Hepatocyte (in vitro differentiated cells): ENCODE results near the gene ALB. TPM values are rescaled to one million over a fixed set of nuclear protein-coding genes. Genes with fewer than 3 reads are reported as not detected.

ENCODE experiments used
- DNase-seq: peaks from one replicate; pipeline ENCODE4 v3.0.0-alpha.2; 2016; ENCODE audit warnings: low spot score
- H2AFZ ChIP-seq: fragments of 200-600 bp; sonication (generic); 2 replicates; pipeline ENCODE4 v1.6.0; 2016; ENCODE audit warnings: antibody characterized with exemption, mild to moderate bottlenecking
- H3K27ac ChIP-seq: fragments of 200-600 bp; sonication (generic); 2 replicates; pipeline ENCODE4 v1.5.1; 2016; ENCODE audit warnings: mild to moderate bottlenecking
- H3K27me3 ChIP-seq: fragments of 200-600 bp; sonication (generic); 2 replicates; pipeline ENCODE4 v1.6.1; 2016
- H3K36me3 ChIP-seq: fragments of 200-600 bp; sonication (generic); replicated peaks from 2 replicates; pipeline ENCODE4 v1.5.1; 2016; ENCODE audit warnings: low read depth; ENCODE audit not compliant: insufficient read depth
- H3K4me1 ChIP-seq: fragments of 200-600 bp; sonication (generic); 2 replicates; pipeline ENCODE4 v1.5.1; 2016; ENCODE audit warnings: mild to moderate bottlenecking, moderate library complexity; ENCODE audit not compliant: insufficient read depth
- H3K4me2 ChIP-seq: fragments of 200-600 bp; sonication (generic); 2 replicates; pipeline ENCODE4 v1.6.0; 2016
- H3K4me3 ChIP-seq: fragments of 200-600 bp; sonication (generic); 2 replicates; pipeline ENCODE4 v1.5.1; 2016; ENCODE audit warnings: mild to moderate bottlenecking
- H3K79me2 ChIP-seq: fragments of 200-600 bp; sonication (generic); 2 replicates; pipeline ENCODE4 v1.6.0; 2017; ENCODE audit warnings: mild to moderate bottlenecking
- H3K9me2 ChIP-seq: fragments of 200-600 bp; sonication (generic); replicated peaks from 2 replicates; pipeline ENCODE4 v1.6.0; 2017; ENCODE audit warnings: mild to moderate bottlenecking; ENCODE audit not compliant: insufficient read depth
- H3K9me3 ChIP-seq: fragments of 200-600 bp; sonication (generic); 2 replicates; pipeline ENCODE4 v1.5.1; 2016; ENCODE audit warnings: low read depth, mild to moderate bottlenecking
- H4K20me1 ChIP-seq: fragments of 200-600 bp; sonication (generic); 2 replicates; pipeline ENCODE4 v1.6.0; 2016; ENCODE audit warnings: mild to moderate bottlenecking; ENCODE audit not compliant: insufficient read depth, poor library complexity, severe bottlenecking
- EZH2 ChIP-seq: fragments of 200-600 bp; sonication (generic); IDR thresholded peaks from 2 replicates; pipeline ENCODE4 v1.6.1; 2016; ENCODE audit warnings: antibody characterized with exemption, mild to moderate bottlenecking, borderline replicate concordance
- EZH2phosphoT487 ChIP-seq: fragments of 200-600 bp; sonication (generic); IDR thresholded peaks from one replicate; pipeline ENCODE4 v1.6.1; 2018; ENCODE audit warnings: antibody characterized with exemption, mild to moderate bottlenecking, low read depth, moderate library complexity; ENCODE audit not compliant: unreplicated experiment, severe bottlenecking
- WGBS: methylation state at CpG from one replicate; pipeline ENCODE4 v1.1.6; 2016; ENCODE audit warnings: low lambda C conversion rate; ENCODE audit errors: missing lambda C conversion rate; 5-methylcytosine and 5-hydroxymethylcytosine counted together
- polyA plus RNA-seq: library from polyadenylated mRNA; unstranded; fragments of >200 nt; fragmentation: Nextera tagmentation; extraction: Ambion mirVana; gene quantifications from 2 replicates; pipeline ENCODE4 v1.2.1, GENCODE V29; 2016
- total RNA-seq: library from RNA; depleted of rRNA; stranded (reverse); fragments of >200 nt; gene quantifications from 2 replicates; pipeline ENCODE4 v1.2.3, GENCODE V29; 2014
- TF ChIP-seq, protein P1 (sequence below): fragments of 200-600 bp; sonication (generic); IDR thresholded peaks from 2 replicates; pipeline ENCODE4 v1.5.1; 2016; ENCODE audit warnings: antibody characterized with exemption, mild to moderate bottlenecking; ENCODE audit not compliant: poor library complexity

ALB gene
- total and polyA plus RNA-seq, 2 experiments from 2014 or later: 11,384 to 26,686 TPM

DNA sequence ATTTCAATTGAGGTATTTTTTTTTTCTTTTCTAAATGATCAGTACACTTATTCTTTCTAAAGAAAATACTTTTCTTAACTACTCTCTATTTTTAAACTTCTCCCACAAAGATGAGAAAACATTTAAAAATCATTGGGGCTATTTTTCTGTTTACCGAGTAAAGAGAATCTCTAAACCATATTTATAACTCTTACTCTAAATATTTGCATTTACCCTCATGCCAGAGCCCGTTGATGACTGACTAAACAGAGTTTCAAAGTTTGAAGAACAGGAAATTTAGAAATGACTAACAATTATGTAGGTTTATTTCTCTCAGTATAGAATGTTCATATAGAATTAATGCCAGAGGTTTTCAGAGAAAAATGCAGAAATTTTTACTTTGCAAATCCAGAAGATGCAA lies 2.7 kb upstream of the ALB start:
- no peak for DNase-seq
- Histone ChIP-seq H3K4me1 (peaks cover 12% of the 10 kb centered on the region), H2AFZ (no peak overlapping the region), H3K79me2 (no peaks in the 10 kb centered on the region), H3K9me3 (no peaks in the 10 kb centered on the region), H3K27me3 (no peaks in the 10 kb centered on the region), H3K4me3 (no peak overlapping the region), H3K4me2 (peak overlapping the region; percentile 47), H3K27ac (peak overlapping the region; percentile 43), H3K9me2 (no peaks in the 10 kb centered on the region), H3K36me3 (no peaks in the 10 kb centered on the region), H4K20me1 (no peaks in the 10 kb centered on the region)
- 51% methylated on average over 2 of the region's 2 CpGs for WGBS
- TF ChIP-seq, protein P1, sequence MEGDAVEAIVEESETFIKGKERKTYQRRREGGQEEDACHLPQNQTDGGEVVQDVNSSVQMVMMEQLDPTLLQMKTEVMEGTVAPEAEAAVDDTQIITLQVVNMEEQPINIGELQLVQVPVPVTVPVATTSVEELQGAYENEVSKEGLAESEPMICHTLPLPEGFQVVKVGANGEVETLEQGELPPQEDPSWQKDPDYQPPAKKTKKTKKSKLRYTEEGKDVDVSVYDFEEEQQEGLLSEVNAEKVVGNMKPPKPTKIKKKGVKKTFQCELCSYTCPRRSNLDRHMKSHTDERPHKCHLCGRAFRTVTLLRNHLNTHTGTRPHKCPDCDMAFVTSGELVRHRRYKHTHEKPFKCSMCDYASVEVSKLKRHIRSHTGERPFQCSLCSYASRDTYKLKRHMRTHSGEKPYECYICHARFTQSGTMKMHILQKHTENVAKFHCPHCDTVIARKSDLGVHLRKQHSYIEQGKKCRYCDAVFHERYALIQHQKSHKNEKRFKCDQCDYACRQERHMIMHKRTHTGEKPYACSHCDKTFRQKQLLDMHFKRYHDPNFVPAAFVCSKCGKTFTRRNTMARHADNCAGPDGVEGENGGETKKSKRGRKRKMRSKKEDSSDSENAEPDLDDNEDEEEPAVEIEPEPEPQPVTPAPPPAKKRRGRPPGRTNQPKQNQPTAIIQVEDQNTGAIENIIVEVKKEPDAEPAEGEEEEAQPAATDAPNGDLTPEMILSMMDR: no peak
- TF ChIP-seq EZH2phosphoT487 (no peak), EZH2 (no peak)

DNA sequence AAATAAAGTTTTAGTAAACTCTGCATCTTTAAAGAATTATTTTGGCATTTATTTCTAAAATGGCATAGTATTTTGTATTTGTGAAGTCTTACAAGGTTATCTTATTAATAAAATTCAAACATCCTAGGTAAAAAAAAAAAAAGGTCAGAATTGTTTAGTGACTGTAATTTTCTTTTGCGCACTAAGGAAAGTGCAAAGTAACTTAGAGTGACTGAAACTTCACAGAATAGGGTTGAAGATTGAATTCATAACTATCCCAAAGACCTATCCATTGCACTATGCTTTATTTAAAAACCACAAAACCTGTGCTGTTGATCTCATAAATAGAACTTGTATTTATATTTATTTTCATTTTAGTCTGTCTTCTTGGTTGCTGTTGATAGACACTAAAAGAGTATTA lies 370 bp downstream of the ALB start:
- DNase-seq: no peak
- no peaks in the 10 kb centered on the region for H3K9me2 ChIP-seq
- H3K27ac ChIP-seq: no peak overlapping the region
- TF ChIP-seq EZH2: no peak
- TF ChIP-seq, protein P1: no peak
- no peak for TF ChIP-seq EZH2phosphoT487
- no peaks in the 10 kb centered on the region for H3K4me1 ChIP-seq
- 91% methylated on average over 1 of the region's 1 CpG for WGBS
- H3K36me3 ChIP-seq: no peaks in the 10 kb centered on the region
- H3K4me3 ChIP-seq: no peak overlapping the region
- H3K79me2 ChIP-seq: no peaks in the 10 kb centered on the region
- H3K4me2 ChIP-seq: no peak overlapping the region
- no peak overlapping the region for H2AFZ ChIP-seq
- H4K20me1 ChIP-seq: no peaks in the 10 kb centered on the region
- H3K9me3 ChIP-seq: no peaks in the 10 kb centered on the region
- no peaks in the 10 kb centered on the region for H3K27me3 ChIP-seq

DNA sequence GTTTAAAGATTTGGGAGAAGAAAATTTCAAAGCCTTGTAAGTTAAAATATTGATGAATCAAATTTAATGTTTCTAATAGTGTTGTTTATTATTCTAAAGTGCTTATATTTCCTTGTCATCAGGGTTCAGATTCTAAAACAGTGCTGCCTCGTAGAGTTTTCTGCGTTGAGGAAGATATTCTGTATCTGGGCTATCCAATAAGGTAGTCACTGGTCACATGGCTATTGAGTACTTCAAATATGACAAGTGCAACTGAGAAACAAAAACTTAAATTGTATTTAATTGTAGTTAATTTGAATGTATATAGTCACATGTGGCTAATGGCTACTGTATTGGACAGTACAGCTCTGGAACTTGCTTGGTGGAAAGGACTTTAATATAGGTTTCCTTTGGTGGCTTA lies 1.1 kb downstream of the ALB start:
- H3K9me3 ChIP-seq: no peaks in the 10 kb centered on the region
- no peak overlapping the region for H3K4me3 ChIP-seq
- H4K20me1 ChIP-seq: no peaks in the 10 kb centered on the region
- TF ChIP-seq EZH2: no peak
- TF ChIP-seq, protein P1: no peak
- no peak for TF ChIP-seq EZH2phosphoT487
- no peaks in the 10 kb centered on the region for H3K36me3 ChIP-seq
- no peak overlapping the region for H3K4me2 ChIP-seq
- no peak for DNase-seq
- WGBS: 96% methylated on average over 2 of the region's 2 CpGs
- H3K79me2 ChIP-seq: no peaks in the 10 kb centered on the region
- H3K27ac ChIP-seq: no peak overlapping the region
- no peak overlapping the region for H2AFZ ChIP-seq
- no peaks in the 10 kb centered on the region for H3K27me3 ChIP-seq
- H3K4me1 ChIP-seq: peaks cover 3% of the 10 kb centered on the region
- H3K9me2 ChIP-seq: no peaks in the 10 kb centered on the region

DNA sequence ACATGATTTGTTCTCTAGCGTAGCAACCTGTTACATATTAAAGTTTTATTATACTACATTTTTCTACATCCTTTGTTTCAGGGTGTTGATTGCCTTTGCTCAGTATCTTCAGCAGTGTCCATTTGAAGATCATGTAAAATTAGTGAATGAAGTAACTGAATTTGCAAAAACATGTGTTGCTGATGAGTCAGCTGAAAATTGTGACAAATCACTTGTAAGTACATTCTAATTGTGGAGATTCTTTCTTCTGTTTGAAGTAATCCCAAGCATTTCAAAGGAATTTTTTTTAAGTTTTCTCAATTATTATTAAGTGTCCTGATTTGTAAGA lies 2.4 kb downstream of the ALB start:
- no peaks in the 10 kb centered on the region for H4K20me1 ChIP-seq
- no peak for DNase-seq
- no peaks in the 10 kb centered on the region for H3K36me3 ChIP-seq
- H3K9me3 ChIP-seq: no peaks in the 10 kb centered on the region
- H3K79me2 ChIP-seq: no peaks in the 10 kb centered on the region
- no peak overlapping the region for H3K27ac ChIP-seq
- no peaks in the 10 kb centered on the region for H3K27me3 ChIP-seq
- no peak overlapping the region for H2AFZ ChIP-seq
- H3K4me2 ChIP-seq: no peak overlapping the region
- H3K4me1 ChIP-seq: peaks cover 4% of the 10 kb centered on the region
- no peaks in the 10 kb centered on the region for H3K9me2 ChIP-seq
- no peak overlapping the region for H3K4me3 ChIP-seq
- TF ChIP-seq, protein P1: no peak
- TF ChIP-seq EZH2phosphoT487 (no peak), EZH2 (no peak)
- 100% methylated on average over 1 of the region's 1 CpG for WGBS
